IgD-negative memory B cell (primary cell): ENCODE data around the gene EFEMP2. TPM values are rescaled to one million over a fixed set of nuclear protein-coding genes. Genes with fewer than 3 reads are reported as not detected.
A peak's percentile ranks its signal among the peaks of the same experiment; 100 is the strongest.

Experiments
- H3K27ac Mint-ChIP-seq, 3 donors: one replicate each; pipeline ENCODE4 v1.8.0; 2020 to 2022; ENCODE audit warnings: mild to moderate bottlenecking in 3 of 3, mixed read lengths in 3 of 3, moderate library complexity in 1 of 3
- H3K27me3 Mint-ChIP-seq: one replicate; pipeline ENCODE4 v1.8.0; 2021; ENCODE audit warnings: mixed read lengths
- H3K36me3 Mint-ChIP-seq: one replicate; pipeline ENCODE4 v1.8.0; 2020; ENCODE audit warnings: mild to moderate bottlenecking, mixed read lengths
- H3K4me1 Mint-ChIP-seq, 3 donors: one replicate each; pipeline ENCODE4 v1.8.0; 2020 to 2022; ENCODE audit warnings: mixed read lengths in 3 of 3, mild to moderate bottlenecking in 1 of 3
- H3K4me3 Mint-ChIP-seq, 4 donors: one replicate each; pipeline ENCODE4 v1.8.0; 2020 to 2022; ENCODE audit warnings: mild to moderate bottlenecking in 4 of 4, mixed read lengths in 4 of 4, moderate library complexity in 3 of 4
- H3K9me3 Mint-ChIP-seq, 3 donors: one replicate each; pipeline ENCODE4 v1.8.0; 2020 to 2021; ENCODE audit warnings: mixed read lengths in 3 of 3, mild to moderate bottlenecking in 1 of 3
- polyA plus RNA-seq: library from polyadenylated mRNA; unstranded; fragments of 300-500 nt; fragmentation: Illumina TruSeq; gene quantifications from one replicate; pipeline ENCODE4 v1.2.3, GENCODE V29; 2021

The EFEMP2 gene
- polyA plus RNA-seq = 0.29 TPM

DNA sequence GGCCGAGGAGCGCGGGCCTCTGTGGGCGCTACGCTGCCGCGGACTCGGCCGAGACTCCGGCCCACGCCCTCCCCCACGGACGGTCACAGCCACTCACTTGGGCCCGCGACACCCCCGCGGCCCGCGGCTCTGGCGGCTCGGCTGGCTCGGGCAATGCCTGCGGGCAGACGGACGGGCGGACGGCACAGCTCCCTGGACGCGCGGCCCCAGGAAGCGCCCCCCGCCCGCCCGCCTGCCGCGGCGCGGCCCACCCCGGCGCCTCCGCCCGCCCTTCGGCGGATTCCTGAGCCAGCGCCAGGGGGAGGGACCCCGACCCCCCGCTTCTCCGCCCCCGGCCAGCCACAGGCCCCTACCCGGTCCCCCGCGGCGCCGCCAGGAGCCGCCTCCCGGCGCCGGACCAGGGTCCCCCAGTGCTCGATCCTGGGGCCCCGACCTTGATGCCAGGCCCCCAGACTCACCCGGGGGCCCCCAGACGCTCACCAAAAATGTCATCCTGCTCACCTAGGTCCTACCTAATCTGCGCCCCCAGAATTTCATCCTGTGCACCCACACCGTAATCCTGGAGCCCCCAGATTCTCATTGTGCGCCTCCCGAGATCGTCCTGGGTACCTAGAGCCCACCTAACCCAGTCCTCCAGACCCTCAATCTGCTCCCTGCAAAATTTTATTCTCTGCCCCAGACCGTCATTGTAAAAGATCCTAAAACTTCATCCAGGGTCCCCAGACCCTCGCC lies at the start of gene EFEMP2:
TSS of gene EFEMP2 (minus strand) at position 215 of the 732 bp plus-strand sequence. CDS start 446 bp downstream, outside the sequence.
- peaks cover 5% of the 10 kb centered on the region for H3K27me3 Mint-ChIP-seq
- peak within 1 kb of the TSS; percentile 80 to 95 (median 89) for H3K4me3 Mint-ChIP-seq
- H3K27ac Mint-ChIP-seq = peak within 1 kb of the TSS; percentile 79 to 91 (median 87)
- H3K4me1 Mint-ChIP-seq = peaks cover 5 to 13% (median 12%) of the 10 kb centered on the region in 3 donors
- H3K9me3 Mint-ChIP-seq = no peaks in the 10 kb centered on the region
- no peaks in the 10 kb centered on the region for H3K36me3 Mint-ChIP-seq

DNA sequence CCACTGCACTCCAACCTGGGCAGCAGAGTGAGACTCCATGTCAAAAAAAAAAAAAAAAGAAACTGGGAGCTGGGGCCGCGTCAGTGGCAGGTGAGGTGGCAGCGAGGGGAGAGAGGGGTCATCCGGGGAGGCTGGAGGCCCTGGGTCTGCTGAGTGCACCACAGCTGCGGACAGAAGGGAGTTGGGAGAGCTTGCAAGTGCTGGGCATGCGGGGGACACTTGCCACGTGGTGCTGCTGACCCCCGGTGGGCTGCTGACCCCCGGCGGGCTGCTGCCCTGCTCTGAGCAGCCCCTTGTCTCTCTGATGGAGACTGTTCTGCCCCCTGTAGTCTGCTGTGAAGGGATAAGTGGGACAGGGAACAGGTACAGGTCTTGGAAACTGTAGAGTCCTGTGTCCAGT lies 49.3 kb upstream of the EFEMP2 start:
- H3K36me3 Mint-ChIP-seq = peaks cover 4% of the 10 kb centered on the region
- no peaks in the 10 kb centered on the region for H3K27me3 Mint-ChIP-seq
- peaks cover 7 to 9% (median 9%) of the 10 kb centered on the region in 3 donors for H3K4me1 Mint-ChIP-seq
- H3K27ac Mint-ChIP-seq = peak overlapping the region in 1 of 3 donors; percentile 53
- H3K9me3 Mint-ChIP-seq = no peaks in the 10 kb centered on the region
- peak overlapping the region in 3 of 4 donors; percentile 57 to 81 (median 57) for H3K4me3 Mint-ChIP-seq

DNA sequence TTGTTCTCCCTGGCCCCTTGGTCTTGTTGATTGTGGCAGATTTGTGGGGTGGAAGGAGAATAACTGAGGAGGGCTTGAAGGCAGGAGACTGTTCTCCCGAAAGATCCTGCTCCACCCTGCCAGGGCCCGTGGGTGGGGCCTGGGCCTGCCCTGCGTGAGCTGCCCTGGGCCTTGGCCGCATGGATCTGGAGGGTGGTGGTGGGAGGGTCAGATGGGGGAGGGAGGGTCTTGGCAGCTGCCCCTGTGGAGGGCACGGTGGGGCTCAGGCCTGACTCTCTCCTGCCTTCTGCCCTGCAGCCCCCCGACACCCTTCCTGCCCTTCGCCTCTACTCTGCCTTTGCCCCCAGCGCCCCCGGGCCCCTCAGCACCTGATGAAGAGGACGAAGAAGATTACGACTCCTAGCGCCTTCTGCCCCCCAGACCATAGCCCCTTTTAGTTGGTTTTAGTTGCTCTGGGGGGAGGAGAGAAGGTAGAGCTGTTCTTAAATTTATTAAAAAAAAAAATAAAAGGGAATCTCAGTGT lies 48.5 kb upstream of the EFEMP2 start:
- Mint-ChIP-seq H3K36me3 (peaks cover 4% of the 10 kb centered on the region), H3K4me3 (peak overlapping the region; percentile 81 to 97 (median 92)), H3K27me3 (no peaks in the 10 kb centered on the region), H3K4me1 (peaks cover 10 to 15% (median 11%) of the 10 kb centered on the region in 3 donors), H3K27ac (no peak overlapping the region), H3K9me3 (no peaks in the 10 kb centered on the region)

- H3K4me1 Mint-ChIP-seq = peaks cover 10 to 15% (median 11%) of the 10 kb centered on the region in 3 donors
- peaks cover 4% of the 10 kb centered on the region for H3K36me3 Mint-ChIP-seq
- H3K27me3 Mint-ChIP-seq = no peaks in the 10 kb centered on the region
- no peaks in the 10 kb centered on the region for H3K9me3 Mint-ChIP-seq
- peak overlapping the region; percentile 88 to 97 (median 96) for H3K4me3 Mint-ChIP-seq
- H3K27ac Mint-ChIP-seq = peak overlapping the region in 1 of 3 donors; percentile 95
Observed at GRCh38 chr11:65920372-65920802, 47.8 kb upstream of the EFEMP2 start.

GRCh38 chr11:65919573-65920371 lies 47.2 kb upstream of the EFEMP2 start:
- H3K36me3 Mint-ChIP-seq = peaks cover 7% of the 10 kb centered on the region
- H3K4me1 Mint-ChIP-seq = peaks cover 11 to 21% (median 15%) of the 10 kb centered on the region in 3 donors
- H3K9me3 Mint-ChIP-seq = no peaks in the 10 kb centered on the region
- H3K4me3 Mint-ChIP-seq = peak overlapping the region; percentile 88 to 97 (median 96)
- H3K27me3 Mint-ChIP-seq = no peaks in the 10 kb centered on the region
- H3K27ac Mint-ChIP-seq = peak overlapping the region; percentile 83 to 95 (median 92)

DNA sequence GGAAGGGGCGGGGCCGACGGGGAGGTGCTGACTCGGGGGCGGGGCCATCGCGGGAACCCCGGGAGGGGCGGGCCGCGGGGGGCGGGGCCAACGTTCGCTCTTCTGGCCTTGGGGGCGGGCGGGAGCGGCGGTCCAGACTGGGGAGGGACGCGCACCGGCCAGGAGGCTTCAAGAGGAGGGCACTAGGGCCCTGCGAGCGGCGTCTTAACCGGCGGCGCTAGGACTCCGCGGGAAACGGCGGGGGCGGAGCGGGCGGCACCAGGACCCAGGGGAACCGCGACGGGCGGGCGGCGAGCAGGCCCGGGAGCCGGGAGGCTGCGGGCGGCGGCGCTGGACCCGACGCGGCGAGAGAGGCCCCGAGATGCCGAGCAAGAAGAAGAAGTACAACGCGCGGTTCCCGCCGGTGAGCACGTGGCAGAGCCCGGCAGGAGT lies 46.6 kb upstream of the EFEMP2 start, which contains the start of gene DRAP1:
TSS of gene DRAP1 (plus strand) at position 286 of the 432 bp plus-strand sequence. CDS start at position 362, 76 bp downstream.
- H3K4me3 Mint-ChIP-seq = peak within 1 kb of the TSS; percentile 88 to 97 (median 96)
- peaks cover 8% of the 10 kb centered on the region for H3K36me3 Mint-ChIP-seq
- no peaks in the 10 kb centered on the region for H3K27me3 Mint-ChIP-seq
- H3K4me1 Mint-ChIP-seq = peaks cover 14 to 23% (median 15%) of the 10 kb centered on the region in 3 donors
- H3K9me3 Mint-ChIP-seq = no peaks in the 10 kb centered on the region
- H3K27ac Mint-ChIP-seq = peak within 1 kb of the TSS; percentile 83 to 98 (median 95)

DNA sequence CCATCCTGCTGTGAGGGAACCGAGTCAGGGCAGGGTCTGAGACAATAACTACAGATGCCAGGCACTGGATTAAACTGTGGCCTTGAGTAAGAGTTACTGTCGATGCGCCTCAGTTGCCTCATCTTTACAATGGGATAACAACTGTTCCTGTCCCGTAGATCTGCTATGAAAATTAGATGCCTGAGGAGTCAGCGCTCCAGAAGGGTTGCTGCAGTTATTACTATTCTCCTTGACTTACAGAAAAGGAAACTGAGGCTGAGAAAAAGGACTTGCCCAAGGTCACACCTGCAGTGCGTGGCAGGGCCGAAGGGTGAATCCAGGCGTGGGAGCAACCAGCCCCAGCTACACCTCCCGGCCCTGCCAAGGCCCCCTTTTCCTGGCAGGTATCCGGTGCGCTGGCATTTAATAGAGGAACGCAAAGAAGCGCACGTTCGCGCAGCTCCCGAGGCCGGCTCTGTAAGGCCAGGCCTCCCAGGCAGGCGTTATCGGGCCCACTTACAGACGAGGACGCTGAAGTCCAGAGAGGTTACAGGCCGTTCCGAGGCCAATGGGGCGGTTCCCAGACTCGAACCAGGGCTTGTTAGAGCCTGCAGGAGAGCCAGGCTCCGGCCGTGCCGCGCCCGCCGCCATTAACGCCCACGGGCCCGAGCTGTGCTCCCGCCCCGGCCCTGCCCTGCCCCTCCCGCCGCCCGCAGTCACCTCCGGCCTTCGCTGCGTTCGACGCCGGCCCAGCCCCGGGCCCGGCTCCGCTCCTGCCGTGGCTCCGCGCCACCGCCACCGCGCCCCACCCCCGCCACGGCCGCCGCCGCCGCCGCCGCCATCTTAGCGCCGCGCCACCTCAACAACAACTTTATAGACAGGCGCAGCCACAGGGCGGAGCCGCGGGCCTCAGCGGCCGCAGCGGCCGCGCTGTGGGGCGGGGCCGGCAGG lies 45.9 kb upstream of the EFEMP2 start, which contains the start of gene C11orf68:
TSS of gene C11orf68 (minus strand) at position 852 of the 930 bp plus-strand sequence. CDS start at position 821, 31 bp downstream.
- peaks cover 14 to 23% (median 15%) of the 10 kb centered on the region in 3 donors for H3K4me1 Mint-ChIP-seq
- peak within 1 kb of the TSS; percentile 88 to 97 (median 96) for H3K4me3 Mint-ChIP-seq
- no peaks in the 10 kb centered on the region for H3K27me3 Mint-ChIP-seq
- peaks cover 8% of the 10 kb centered on the region for H3K36me3 Mint-ChIP-seq
- H3K9me3 Mint-ChIP-seq = no peaks in the 10 kb centered on the region
- H3K27ac Mint-ChIP-seq = peak within 1 kb of the TSS; percentile 83 to 98 (median 95)

GRCh38 chr11:65917434-65918210 lies 45.0 kb upstream of the EFEMP2 start:
- Mint-ChIP-seq H3K9me3 (no peaks in the 10 kb centered on the region), H3K4me3 (peak overlapping the region; percentile 88 to 97 (median 96)), H3K27me3 (no peaks in the 10 kb centered on the region), H3K36me3 (peaks cover 7% of the 10 kb centered on the region), H3K27ac (peak overlapping the region in 2 of 3 donors; percentile 78 to 95), H3K4me1 (peaks cover 12 to 20% (median 14%) of the 10 kb centered on the region in 3 donors)

DNA sequence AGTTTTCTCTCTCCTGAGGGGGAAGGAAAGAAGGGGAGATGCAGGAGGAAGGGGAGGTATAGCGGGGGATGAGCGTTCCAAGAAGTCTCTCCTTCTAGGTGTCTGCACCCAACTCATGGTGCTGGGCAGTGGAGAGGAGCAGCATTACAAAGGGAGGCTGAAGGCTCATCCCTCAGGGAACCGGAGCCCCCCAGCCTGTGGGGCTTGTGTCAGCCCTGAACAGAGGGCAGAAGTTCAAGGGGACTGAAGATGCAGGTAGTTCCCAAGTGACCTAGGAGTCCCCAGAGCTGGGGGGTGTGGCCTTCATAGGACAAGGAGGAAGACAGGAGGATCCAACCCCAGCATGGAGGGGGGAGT lies 44.5 kb upstream of the EFEMP2 start:
- no peaks in the 10 kb centered on the region for H3K27me3 Mint-ChIP-seq
- H3K4me3 Mint-ChIP-seq = peak overlapping the region; percentile 88 to 92 (median 89)
- H3K36me3 Mint-ChIP-seq = peaks cover 5% of the 10 kb centered on the region
- peak overlapping the region in 2 of 3 donors; percentile 46 to 85 for H3K27ac Mint-ChIP-seq
- H3K9me3 Mint-ChIP-seq = no peaks in the 10 kb centered on the region
- peaks cover 10 to 18% (median 14%) of the 10 kb centered on the region in 3 donors for H3K4me1 Mint-ChIP-seq

- Mint-ChIP-seq H3K9me3 (no peaks in the 10 kb centered on the region), H3K27ac (peak overlapping the region in 1 of 3 donors; percentile 85), H3K27me3 (peaks cover 5% of the 10 kb centered on the region), H3K36me3 (peaks cover 5% of the 10 kb centered on the region), H3K4me3 (peak overlapping the region in 3 of 4 donors; percentile 63 to 92 (median 88)), H3K4me1 (peaks cover 10 to 18% (median 14%) of the 10 kb centered on the region in 3 donors)
Observed at GRCh38 chr11:65916391-65916790, 43.8 kb upstream of the EFEMP2 start.

- Mint-ChIP-seq H3K9me3 (no peaks in the 10 kb centered on the region), H3K4me1 (peaks cover 10 to 18% (median 14%) of the 10 kb centered on the region in 3 donors), H3K27me3 (peaks cover 9% of the 10 kb centered on the region), H3K36me3 (peaks cover 5% of the 10 kb centered on the region), H3K4me3 (peak overlapping the region in 2 of 4 donors; percentile 52 to 57), H3K27ac (no peak overlapping the region)
Observed at GRCh38 chr11:65915821-65916251, 43.2 kb upstream of the EFEMP2 start.

GRCh38 chr11:65915101-65915820 lies 42.7 kb upstream of the EFEMP2 start:
- H3K9me3 Mint-ChIP-seq = no peaks in the 10 kb centered on the region

More at GRCh38 chr11:65915101-65915820, 42.7 kb upstream of the EFEMP2 start:
- Mint-ChIP-seq H3K4me1 (peaks cover 10 to 18% (median 14%) of the 10 kb centered on the region in 3 donors), H3K27me3 (peaks cover 14% of the 10 kb centered on the region), H3K27ac (peak overlapping the region in 1 of 3 donors; percentile 43), H3K36me3 (peaks cover 5% of the 10 kb centered on the region), H3K4me3 (peak overlapping the region in 3 of 4 donors; percentile 52 to 57 (median 52))
